KMS-11 (cell line): Measurements from ENCODE around the gene RPIA.

ENCODE experiments used
- H2AFZ ChIP-seq: fragments of 200-600 bp; sonication (generic); 2 replicates; pipeline ENCODE4 v1.6.1; 2016; ENCODE audit warnings: antibody characterized with exemption, mixed run types, low read depth
- H3K27ac ChIP-seq: fragments of 200-600 bp; sonication (generic); 2 replicates; pipeline ENCODE4 v1.6.1; 2016; ENCODE audit warnings: mild to moderate bottlenecking, mixed run types
- H3K27me3 ChIP-seq: fragments of 200-600 bp; sonication (generic); 2 replicates; pipeline ENCODE4 v1.6.1; 2017; ENCODE audit warnings: mild to moderate bottlenecking, low read depth, mixed run types, moderate library complexity; ENCODE audit not compliant: insufficient read depth
- H3K36me3 ChIP-seq: fragments of 200-600 bp; sonication (generic); 2 replicates; pipeline ENCODE4 v1.6.1; 2017; ENCODE audit warnings: mild to moderate bottlenecking, mixed run types; ENCODE audit not compliant: insufficient read depth
- H3K4me1 ChIP-seq: fragments of 200-600 bp; sonication (generic); 2 replicates; pipeline ENCODE4 v1.6.1; 2016; ENCODE audit warnings: mild to moderate bottlenecking, low read depth, mixed run types; ENCODE audit not compliant: poor library complexity, severe bottlenecking
- H3K4me2 ChIP-seq: fragments of 200-600 bp; sonication (generic); 2 replicates; pipeline ENCODE4 v1.7.0; 2016; ENCODE audit warnings: mild to moderate bottlenecking, mixed run types
- H3K4me3 ChIP-seq: fragments of 200-600 bp; sonication (generic); IDR thresholded peaks from 2 replicates; pipeline ENCODE4 v1.6.1; 2017; ENCODE audit warnings: low read depth, low read length, mixed read lengths; ENCODE audit not compliant: insufficient read depth
- H3K79me2 ChIP-seq: fragments of 200-600 bp; sonication (generic); 2 replicates; pipeline ENCODE4 v1.6.1; 2016; ENCODE audit warnings: low read depth, mixed run types; ENCODE audit not compliant: insufficient read depth
- H3K9ac ChIP-seq: fragments of 200-600 bp; sonication (generic); 2 replicates; pipeline ENCODE4 v1.6.1; 2016; ENCODE audit warnings: mild to moderate bottlenecking, mixed run types
- H4K20me1 ChIP-seq: fragments of 200-600 bp; sonication (generic); 2 replicates; pipeline ENCODE4 v1.6.1; 2016; ENCODE audit warnings: mild to moderate bottlenecking, mixed run types; ENCODE audit not compliant: insufficient read depth
- TF ChIP-seq, protein P1 (sequence below): fragments of 200-600 bp; sonication (generic); conservative IDR thresholded peaks from 2 replicates; pipeline ENCODE4 v1.6.1; 2017; ENCODE audit warnings: low read depth, mild to moderate bottlenecking, antibody characterized with exemption, low read length, moderate library complexity, mixed read lengths

Gene RPIA

GRCh38 chr2:88735133-88735532, 43.7 kb downstream of the RPIA start:
- no peak overlapping the region for H3K27ac ChIP-seq
- H3K9ac ChIP-seq, result no peak overlapping the region
- no peaks in the 10 kb centered on the region; the same call in 1 of the 2 replicates for H3K36me3 ChIP-seq
- H4K20me1 ChIP-seq, result no peaks in the 10 kb centered on the region
- no peak overlapping the region for H2AFZ ChIP-seq
- no peak overlapping the region for H3K4me3 ChIP-seq
- TF ChIP-seq, protein P1, sequence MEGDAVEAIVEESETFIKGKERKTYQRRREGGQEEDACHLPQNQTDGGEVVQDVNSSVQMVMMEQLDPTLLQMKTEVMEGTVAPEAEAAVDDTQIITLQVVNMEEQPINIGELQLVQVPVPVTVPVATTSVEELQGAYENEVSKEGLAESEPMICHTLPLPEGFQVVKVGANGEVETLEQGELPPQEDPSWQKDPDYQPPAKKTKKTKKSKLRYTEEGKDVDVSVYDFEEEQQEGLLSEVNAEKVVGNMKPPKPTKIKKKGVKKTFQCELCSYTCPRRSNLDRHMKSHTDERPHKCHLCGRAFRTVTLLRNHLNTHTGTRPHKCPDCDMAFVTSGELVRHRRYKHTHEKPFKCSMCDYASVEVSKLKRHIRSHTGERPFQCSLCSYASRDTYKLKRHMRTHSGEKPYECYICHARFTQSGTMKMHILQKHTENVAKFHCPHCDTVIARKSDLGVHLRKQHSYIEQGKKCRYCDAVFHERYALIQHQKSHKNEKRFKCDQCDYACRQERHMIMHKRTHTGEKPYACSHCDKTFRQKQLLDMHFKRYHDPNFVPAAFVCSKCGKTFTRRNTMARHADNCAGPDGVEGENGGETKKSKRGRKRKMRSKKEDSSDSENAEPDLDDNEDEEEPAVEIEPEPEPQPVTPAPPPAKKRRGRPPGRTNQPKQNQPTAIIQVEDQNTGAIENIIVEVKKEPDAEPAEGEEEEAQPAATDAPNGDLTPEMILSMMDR, result no peak
- H3K79me2 ChIP-seq, result no peaks in the 10 kb centered on the region
- peaks cover 19% of the 10 kb centered on the region for H3K4me1 ChIP-seq
- H3K27me3 ChIP-seq, result no peaks in the 10 kb centered on the region
- H3K4me2 ChIP-seq, result no peak overlapping the region

- no peak overlapping the region for H2AFZ ChIP-seq
- H3K4me2 ChIP-seq, result no peak overlapping the region
- no peaks in the 10 kb centered on the region; the same call in 1 of the 2 replicates for H3K36me3 ChIP-seq
- H3K27ac ChIP-seq, result no peak overlapping the region
- no peak overlapping the region for H3K4me3 ChIP-seq
- H4K20me1 ChIP-seq, result no peaks in the 10 kb centered on the region
- peaks cover 26% of the 10 kb centered on the region for H3K4me1 ChIP-seq
- no peak overlapping the region for H3K9ac ChIP-seq
- H3K79me2 ChIP-seq, result no peaks in the 10 kb centered on the region; the same call in 1 of the 2 replicates
- TF ChIP-seq, protein P1, result no peak
- H3K27me3 ChIP-seq, result no peaks in the 10 kb centered on the region
Measured at GRCh38 chr2:88735853-88736252, 44.4 kb downstream of the RPIA start.

DNA sequence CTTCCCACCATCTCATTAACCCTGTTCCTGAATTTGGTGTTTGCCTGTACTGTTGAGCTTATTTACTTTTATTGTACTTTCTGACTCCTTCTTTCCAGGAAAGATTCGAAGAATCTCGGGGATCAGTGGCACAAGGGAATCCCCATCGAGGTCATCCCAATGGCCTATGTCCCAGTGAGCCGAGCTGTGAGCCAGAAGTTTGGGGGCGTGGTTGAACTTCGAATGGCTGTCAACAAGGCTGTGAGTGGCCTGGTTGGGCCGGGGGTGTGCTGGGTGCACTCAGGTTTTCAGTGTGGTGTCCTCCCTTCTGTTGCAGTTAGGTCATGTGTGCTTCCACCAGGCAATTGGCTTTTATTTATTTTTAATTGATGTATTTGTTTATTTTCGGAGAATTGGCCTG, 45.0 kb downstream of the RPIA start:
- Histone ChIP-seq H3K27me3 (no peaks in the 10 kb centered on the region), H3K4me2 (no peak overlapping the region), H3K4me1 (peaks cover 32% of the 10 kb centered on the region), H3K27ac (no peak overlapping the region), H3K36me3 (no peaks in the 10 kb centered on the region; the same call in 1 of the 2 replicates), H2AFZ (no peak overlapping the region), H3K4me3 (no peak overlapping the region), H4K20me1 (no peaks in the 10 kb centered on the region), H3K79me2 (peaks cover 4% of the 10 kb centered on the region; the same call in 1 of the 2 replicates), H3K9ac (no peak overlapping the region)
- TF ChIP-seq, protein P1, result no peak

DNA sequence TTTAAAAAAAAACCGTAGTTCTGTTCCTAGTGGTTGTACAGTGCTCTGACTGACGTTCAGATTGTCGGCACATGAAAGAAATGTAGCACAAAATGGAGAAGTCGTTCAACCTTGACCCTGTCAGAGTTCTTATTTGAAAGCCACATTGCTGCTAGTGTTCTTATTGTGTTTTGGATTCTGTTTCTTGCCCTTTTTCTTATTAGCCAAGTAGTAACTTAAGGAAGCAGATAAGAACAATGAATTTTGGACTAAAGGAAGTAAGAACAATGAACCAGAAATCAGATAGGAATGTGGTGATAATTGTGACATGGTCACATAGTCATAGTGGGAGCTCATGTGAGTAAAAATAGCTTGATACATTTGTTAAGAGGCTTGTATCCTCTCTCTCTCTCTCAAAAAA, 45.9 kb downstream of the RPIA start:
- Histone ChIP-seq H4K20me1 (no peaks in the 10 kb centered on the region), H3K27me3 (no peaks in the 10 kb centered on the region), H3K4me1 (peaks cover 41% of the 10 kb centered on the region), H3K4me3 (no peak overlapping the region), H3K27ac (no peak overlapping the region), H3K9ac (no peak overlapping the region), H3K36me3 (no peaks in the 10 kb centered on the region; the same call in 1 of the 2 replicates), H3K4me2 (no peak overlapping the region), H3K79me2 (peaks cover 13% of the 10 kb centered on the region; the same call in 1 of the 2 replicates), H2AFZ (no peak overlapping the region)
- TF ChIP-seq, protein P1, result no peak
